ENCODE results near the gene CCDC174. TPM values are rescaled to one million over a fixed set of nuclear protein-coding genes. Genes with fewer than 3 reads are reported as not detected.

CCDC174 gene
- total and polyA plus RNA-seq, 10 of the 15 experiments (the other 5 are each of a cell fraction or from before 2014, with no cell fraction given) = 11.6 to 31.3 (median 19.1) TPM

DNA sequence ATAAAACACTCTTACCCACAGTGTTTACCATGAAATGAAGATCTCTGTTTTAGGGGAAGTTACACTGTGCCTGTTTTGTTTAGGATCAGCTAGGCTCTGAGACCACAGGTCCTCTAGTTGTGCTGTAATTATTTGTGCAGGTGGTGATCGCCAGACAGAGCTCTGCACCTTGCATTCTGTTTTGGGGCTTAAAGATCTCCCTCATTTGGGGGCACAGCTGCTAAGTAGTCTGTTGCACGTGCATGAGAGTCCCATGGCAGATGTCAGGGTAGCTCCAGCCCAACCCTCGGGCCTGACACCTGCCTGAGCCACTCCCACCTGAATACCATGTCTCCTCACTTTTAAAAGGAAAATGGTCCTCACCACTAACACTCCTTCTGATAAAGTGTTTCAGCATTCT, 35.8 kb downstream of the CCDC174 start (continued):
- TF ChIP-seq CHD2 (IDR thresholded peaks at IDR 0.05; ENCODE audit: borderline replicate concordance, low read depth, low read length) = no peak
- no peak for TF ChIP-seq POLR2A (IDR thresholded peaks at IDR 0.05; ENCODE audit: low read depth, low read length)
- no peak for TF ChIP-seq ZNF24 (IDR thresholded peaks at IDR 0.05)
- TF ChIP-seq IKZF2 (IDR thresholded peaks at IDR 0.05) = 0 out of 4 replicates have a peak, but pooled peaks of 1 of the 2 experiments have one; percentile 20
- no peak; a peak in 1 of 4 replicates for TF ChIP-seq EP300 (IDR thresholded peaks at IDR 0.05; ENCODE audit: borderline replicate concordance in 1 of 2, control insufficient read depth in 1 of 2, low read depth in 2 of 2, low read length in 2 of 2)
- TF ChIP-seq RAD21 (IDR thresholded peaks at IDR 0.05; ENCODE audit: insufficient read depth, low read depth, low read length) = no peak
- no peak for TF ChIP-seq PAX8 (IDR thresholded peaks at IDR 0.05)
- no peak for TF ChIP-seq NR2C1 (IDR thresholded peaks at IDR 0.05)
- TF ChIP-seq, protein P1, sequence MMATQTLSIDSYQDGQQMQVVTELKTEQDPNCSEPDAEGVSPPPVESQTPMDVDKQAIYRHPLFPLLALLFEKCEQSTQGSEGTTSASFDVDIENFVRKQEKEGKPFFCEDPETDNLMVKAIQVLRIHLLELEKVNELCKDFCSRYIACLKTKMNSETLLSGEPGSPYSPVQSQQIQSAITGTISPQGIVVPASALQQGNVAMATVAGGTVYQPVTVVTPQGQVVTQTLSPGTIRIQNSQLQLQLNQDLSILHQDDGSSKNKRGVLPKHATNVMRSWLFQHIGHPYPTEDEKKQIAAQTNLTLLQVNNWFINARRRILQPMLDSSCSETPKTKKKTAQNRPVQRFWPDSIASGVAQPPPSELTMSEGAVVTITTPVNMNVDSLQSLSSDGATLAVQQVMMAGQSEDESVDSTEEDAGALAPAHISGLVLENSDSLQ (IDR thresholded peaks at IDR 0.05) = no peak
- TF ChIP-seq MEF2B (IDR thresholded peaks at IDR 0.05; ENCODE audit: partially characterized antibody, poor library complexity, severe bottlenecking) = no peak
- TF ChIP-seq RCOR1 (conservative IDR thresholded peaks at IDR 0.05; ENCODE audit: low read depth, low read length) = no peak
- peak; percentile 39; the same call in 1 of the 2 replicates for TF ChIP-seq IKZF1 (conservative IDR thresholded peaks at IDR 0.05)
- TF ChIP-seq KAT2A (conservative IDR thresholded peaks at IDR 0.05; ENCODE audit: control insufficient read depth, low read depth, low read length) = no peak
- TF ChIP-seq BMI1 (IDR thresholded peaks at IDR 0.05; ENCODE audit: borderline replicate concordance) = no peak
- TF ChIP-seq TCF3 (IDR thresholded peaks at IDR 0.05; ENCODE audit: borderline replicate concordance, insufficient read depth, low read depth, low read length) = peak; percentile 80; the same call in 1 of the 2 replicates
- no peak for TF ChIP-seq BACH1 (IDR thresholded peaks at IDR 0.05; ENCODE audit: borderline replicate concordance)
- TF ChIP-seq MXI1 (IDR thresholded peaks at IDR 0.05; ENCODE audit: low read depth, low read length) = no peak
- no peak for TF ChIP-seq POU2F2 (IDR thresholded peaks at IDR 0.05; ENCODE audit: borderline replicate concordance, low read depth, low read length)
- TF ChIP-seq HDAC2 (IDR thresholded peaks at IDR 0.05) = no peak
- no peak for TF ChIP-seq ATF7 (IDR thresholded peaks at IDR 0.05; ENCODE audit: low read depth)
